Daoy (cell line): ENCODE data around the gene SPG11. TPM values are rescaled to one million over a fixed set of nuclear protein-coding genes. Genes with fewer than 3 reads are reported as not detected.

Experiments used
- DNase-seq: peaks from one replicate; pipeline ENCODE4 v3.0.0-alpha.2; 2015; ENCODE audit warnings: low read depth
- total RNA-seq: library from RNA; depleted of rRNA; stranded (reverse); fragments of >200 nt; shearing (Covaris generic); gene quantifications from 2 replicates; pipeline ENCODE4 v1.2.3, GENCODE V29; 2014; rRNA removed

The SPG11 gene
- total RNA-seq, 1 experiment from 2014 or later, result 37.2 TPM

DNA sequence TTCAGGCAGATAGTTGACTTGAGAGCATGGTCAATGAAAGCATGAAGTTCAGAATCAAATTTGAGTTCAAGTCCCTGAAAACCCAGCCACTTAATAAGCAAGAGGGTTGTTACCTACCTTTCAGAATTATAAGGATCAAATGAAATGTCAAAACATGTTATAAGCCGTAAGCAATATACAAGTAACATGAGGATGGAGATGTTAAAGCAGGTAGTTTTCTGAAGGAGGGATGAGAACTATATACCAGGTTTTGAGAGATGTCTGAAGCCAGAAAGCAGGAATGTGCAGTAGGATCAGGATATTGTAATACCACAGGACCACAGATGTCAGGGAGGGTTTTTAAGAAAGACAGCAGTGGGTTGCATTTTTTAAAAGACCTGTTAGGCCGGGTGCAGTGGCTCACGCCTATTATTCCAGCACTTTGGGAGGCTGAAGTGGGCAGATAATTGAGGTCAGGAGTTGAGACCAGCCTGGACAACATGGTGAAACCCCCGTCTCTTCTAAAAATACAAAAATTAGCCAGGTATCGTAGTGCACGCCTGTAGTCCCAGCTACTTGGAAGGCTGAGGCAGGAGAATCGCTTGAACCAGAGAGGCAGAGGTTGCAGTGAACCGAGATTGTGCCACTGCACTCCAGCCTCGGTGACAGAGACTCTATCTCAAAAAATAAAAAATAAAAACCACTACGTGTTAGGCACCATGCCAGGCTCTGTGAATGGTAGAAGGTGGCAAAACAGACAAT, 133.4 kb downstream of the SPG11 start:
- DNase-seq, result no peak

DNA sequence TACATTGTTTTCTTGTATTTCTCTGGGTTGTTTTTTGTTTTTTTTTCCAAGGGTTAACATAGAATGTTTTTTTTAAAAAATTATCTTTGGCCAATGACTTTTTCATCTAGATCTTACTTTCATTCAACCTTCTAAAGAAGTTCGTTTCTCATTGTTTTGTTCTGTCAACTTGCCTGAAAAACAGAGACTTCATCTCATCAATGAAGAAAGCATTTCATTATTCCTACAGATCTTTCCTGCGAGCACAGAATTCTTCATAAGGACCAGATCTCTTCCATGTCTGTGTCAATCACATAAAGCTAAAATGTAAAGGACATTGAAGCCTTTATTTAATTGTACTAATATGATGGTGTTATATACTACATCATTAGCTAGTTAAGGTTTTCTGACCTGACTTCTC, 136.2 kb downstream of the SPG11 start:
- no peak for DNase-seq

DNA sequence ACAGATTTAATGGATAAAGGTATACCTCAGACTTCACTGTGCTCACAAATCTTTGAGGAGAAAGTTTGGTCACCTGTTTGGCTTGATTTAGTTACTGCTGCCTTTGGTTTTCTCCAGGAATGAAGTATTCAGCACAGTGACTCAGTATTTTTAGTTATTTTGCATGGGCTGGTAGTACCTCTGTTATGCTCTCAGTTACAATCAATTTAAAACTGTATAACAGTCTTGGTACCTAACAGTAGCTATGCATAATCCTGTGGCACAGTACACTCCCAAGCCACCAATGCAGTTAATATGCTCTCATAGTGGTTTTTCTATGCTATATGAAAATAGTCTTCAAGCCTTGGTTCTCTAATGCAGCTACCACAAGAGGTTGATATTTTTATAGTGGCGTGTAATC, 138.4 kb downstream of the SPG11 start:
- no peak for DNase-seq

DNA sequence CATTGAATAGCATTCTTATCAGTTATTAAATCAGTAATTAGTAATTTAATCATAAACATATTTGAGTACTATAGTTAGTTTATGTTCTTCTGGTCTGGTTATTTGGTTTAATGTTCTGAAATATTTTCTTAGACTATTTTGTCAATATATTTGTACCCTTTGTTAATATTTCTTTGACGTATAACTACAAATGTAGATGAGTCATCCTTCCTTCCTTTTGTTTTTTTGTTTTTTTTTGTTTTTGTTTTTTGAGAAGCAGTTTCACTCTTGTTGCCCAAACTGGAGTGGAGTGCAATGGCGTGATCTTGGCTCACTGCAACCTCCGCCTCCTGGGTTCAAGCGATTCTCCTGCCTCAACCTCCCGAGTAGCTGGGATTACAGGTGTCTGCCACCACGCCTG, 143.9 kb downstream of the SPG11 start:
- no peak for DNase-seq

DNA sequence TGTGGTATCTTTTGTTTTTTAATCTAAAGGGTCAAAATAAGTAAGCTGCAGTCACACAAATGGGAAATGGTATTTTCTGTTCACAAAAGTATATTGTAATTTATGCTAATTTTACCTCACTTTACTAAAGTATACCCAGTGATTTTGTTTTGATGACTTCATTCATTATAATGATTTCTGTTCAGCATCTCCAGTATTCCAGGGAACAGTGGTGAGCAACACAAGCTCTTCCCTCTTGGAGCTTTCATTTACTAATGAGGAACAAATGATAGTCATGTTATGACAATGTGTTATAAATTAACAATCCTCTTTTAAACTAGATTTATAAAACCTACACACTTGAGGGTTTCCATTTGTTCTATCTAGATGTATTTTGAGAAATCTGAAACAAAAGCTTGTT, 147.0 kb downstream of the SPG11 start:
- DNase-seq, result no peak

Other genes with a start within 250 kb of the SPG11 start
- gene CTDSPL2, start 236.0 kb downstream of the SPG11 start, total RNA-seq, result 43.8 and 72.5 TPM in 2 replicates
- 55.7 and 92.1 TPM in 2 replicates for gene EIF3J, start 126.5 kb downstream of the SPG11 start, total RNA-seq
- 0.11 and 2.9 TPM in 2 replicates for gene PATL2, start 47.7 kb upstream of the SPG11 start, total RNA-seq
- gene B2M, start 47.9 kb upstream of the SPG11 start, total RNA-seq, result 1,867 and 2,010 TPM in 2 replicates
- gene TRIM69, start 72.9 kb upstream of the SPG11 start, total RNA-seq, result 7.8 and 8.9 TPM in 2 replicates